Measurements from ENCODE around the gene PLA2G2E.

DNA sequence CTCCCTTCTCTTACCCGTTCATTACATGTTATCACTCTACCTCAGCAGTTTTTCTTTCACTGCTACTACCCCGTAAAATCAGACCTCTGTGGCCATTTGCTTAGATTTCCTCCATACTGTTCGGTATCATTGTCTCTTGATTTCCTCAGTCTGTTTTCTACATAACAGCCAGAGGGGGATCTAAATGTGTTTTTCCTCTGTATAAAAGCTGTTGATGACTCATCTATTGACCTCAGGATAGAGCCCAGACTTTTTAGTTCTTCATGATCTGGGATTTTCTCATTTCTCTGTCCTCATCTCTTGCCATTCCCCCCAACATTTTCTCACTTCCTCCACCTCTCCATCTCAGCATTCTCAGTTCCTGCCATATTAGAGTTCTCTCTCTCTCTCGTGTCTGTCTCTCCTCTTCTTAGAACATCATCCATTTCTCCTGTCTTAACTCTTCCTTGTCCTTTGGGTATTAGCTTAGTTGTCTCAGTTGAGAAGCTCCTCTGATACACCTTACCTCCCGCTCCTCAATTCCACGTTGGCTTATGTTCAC lies 30.7 kb downstream of the PLA2G2E start:
- TF ChIP-seq EP300 (IDR thresholded peaks at IDR 0.05) (no peak), CTCF (IDR thresholded peaks at IDR 0.05) (no peak)

All from stomach (tissue), 4 donors.